GM06990 (cell line): ENCODE results near the gene MUCL3.

ENCODE experiments used
- DNase-seq: peaks from one replicate; pipeline ENCODE4 v3.0.0-alpha.2; 2011; ENCODE audit not compliant: insufficient read length; ENCODE audit errors: extremely low read depth
- H3K27me3 ChIP-seq: replicated peaks from 2 replicates; pipeline ENCODE4 v1.6.0; 2011; ENCODE audit warnings: low read length; ENCODE audit not compliant: control insufficient read depth, insufficient read depth
- H3K36me3 ChIP-seq: 2 replicates; pipeline ENCODE4 v1.5.1; 2011; ENCODE audit warnings: low read length; ENCODE audit not compliant: control insufficient read depth, insufficient read depth
- H3K4me3 ChIP-seq: replicated peaks from 2 replicates; pipeline ENCODE4 v1.5.1; 2011; ENCODE audit warnings: low read depth, mild to moderate bottlenecking, control low read depth, low read length
- CTCF ChIP-seq: IDR thresholded peaks from 2 replicates; pipeline ENCODE4 v1.5.1; 2011; ENCODE audit warnings: low read length, control low read depth, mild to moderate bottlenecking, inconsistent platforms; ENCODE audit not compliant: insufficient read depth, poor library complexity, severe bottlenecking

The MUCL3 gene

GRCh38 chr6:30948811-30949210 lies 8.0 kb downstream of the MUCL3 start:
- Histone ChIP-seq H3K36me3 (no peaks in the 10 kb centered on the region), H3K4me3 (no peak overlapping the region), H3K27me3 (no peaks in the 10 kb centered on the region)
- TF ChIP-seq CTCF: no peak
- DNase-seq: no peak

GRCh38 chr6:30951907-30952469 lies 11.2 kb downstream of the MUCL3 start:
- no peak for TF ChIP-seq CTCF
- DNase-seq: peak; percentile 30
- no peaks in the 10 kb centered on the region for H3K36me3 ChIP-seq
- no peak overlapping the region for H3K4me3 ChIP-seq
- no peaks in the 10 kb centered on the region for H3K27me3 ChIP-seq

GRCh38 chr6:30954631-30955366 lies 14.0 kb downstream of the MUCL3 start:
- H3K27me3 ChIP-seq: no peaks in the 10 kb centered on the region
- TF ChIP-seq CTCF: no peak

GRCh38 chr6:30955367-30956042 lies 14.7 kb downstream of the MUCL3 start:
- Histone ChIP-seq H3K27me3 (no peaks in the 10 kb centered on the region), H3K36me3 (no peaks in the 10 kb centered on the region), H3K4me3 (peak overlapping the region; percentile 54)
- peak; percentile 92 for DNase-seq
- TF ChIP-seq CTCF: no peak

More at GRCh38 chr6:30954631-30955366, 14.0 kb downstream of the MUCL3 start:
- no peak for DNase-seq
- peak overlapping the region; percentile 54 for H3K4me3 ChIP-seq
- no peaks in the 10 kb centered on the region for H3K36me3 ChIP-seq

- DNase-seq: no peak
- H3K4me3 ChIP-seq: no peak overlapping the region
- no peaks in the 10 kb centered on the region for H3K27me3 ChIP-seq
- no peak for TF ChIP-seq CTCF
- no peaks in the 10 kb centered on the region for H3K36me3 ChIP-seq
Measured at GRCh38 chr6:30957716-30958115, 16.9 kb downstream of the MUCL3 start.
